ENCODE data around the gene PFDN1.

DNA sequence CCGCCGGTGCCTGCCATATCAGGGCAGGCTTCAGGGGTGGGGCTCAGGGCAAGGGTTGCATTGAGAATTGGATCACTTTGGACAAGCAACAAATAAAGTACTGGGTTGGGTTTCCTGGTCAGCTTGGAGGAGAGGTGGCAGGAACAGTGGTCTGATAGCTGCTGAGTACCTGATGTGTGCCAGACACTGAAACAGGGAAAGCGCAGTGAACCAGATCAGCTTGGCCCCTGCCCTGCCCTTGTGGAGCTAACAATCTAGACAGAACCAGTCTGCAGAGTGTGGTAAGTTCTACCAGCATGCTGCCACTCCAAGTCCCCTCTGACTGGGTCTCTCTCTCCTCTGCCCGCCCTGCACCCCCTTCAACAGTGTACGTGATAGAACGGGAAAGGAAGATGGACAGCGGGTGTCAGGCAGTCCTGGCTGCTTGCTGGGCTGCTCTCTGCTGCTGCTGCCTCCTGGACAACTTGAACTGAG, 74.5 kb downstream of the PFDN1 start:
- TF ChIP-seq POLR2A (IDR thresholded peaks at IDR 0.05): no peak
- TF ChIP-seq, protein P1, sequence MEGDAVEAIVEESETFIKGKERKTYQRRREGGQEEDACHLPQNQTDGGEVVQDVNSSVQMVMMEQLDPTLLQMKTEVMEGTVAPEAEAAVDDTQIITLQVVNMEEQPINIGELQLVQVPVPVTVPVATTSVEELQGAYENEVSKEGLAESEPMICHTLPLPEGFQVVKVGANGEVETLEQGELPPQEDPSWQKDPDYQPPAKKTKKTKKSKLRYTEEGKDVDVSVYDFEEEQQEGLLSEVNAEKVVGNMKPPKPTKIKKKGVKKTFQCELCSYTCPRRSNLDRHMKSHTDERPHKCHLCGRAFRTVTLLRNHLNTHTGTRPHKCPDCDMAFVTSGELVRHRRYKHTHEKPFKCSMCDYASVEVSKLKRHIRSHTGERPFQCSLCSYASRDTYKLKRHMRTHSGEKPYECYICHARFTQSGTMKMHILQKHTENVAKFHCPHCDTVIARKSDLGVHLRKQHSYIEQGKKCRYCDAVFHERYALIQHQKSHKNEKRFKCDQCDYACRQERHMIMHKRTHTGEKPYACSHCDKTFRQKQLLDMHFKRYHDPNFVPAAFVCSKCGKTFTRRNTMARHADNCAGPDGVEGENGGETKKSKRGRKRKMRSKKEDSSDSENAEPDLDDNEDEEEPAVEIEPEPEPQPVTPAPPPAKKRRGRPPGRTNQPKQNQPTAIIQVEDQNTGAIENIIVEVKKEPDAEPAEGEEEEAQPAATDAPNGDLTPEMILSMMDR (IDR thresholded peaks at IDR 0.05): no peak

Measured in uterus (tissue), 2 donors.